H1 (cell line): Measurements from ENCODE around the gene KLHL40. TPM values are rescaled to one million over a fixed set of nuclear protein-coding genes. Genes with fewer than 3 reads are reported as not detected.

ENCODE experiments used
- CTCF ChIA-PET: fragments of 300-600 bp; sonication (Branson Sonifier 250); formaldehyde crosslinking; loops from one replicate; lab custom pipeline; 2021; ENCODE audit not compliant: partially characterized antibody; lab: Charles Lee
- POLR2A ChIA-PET: fragments of 300-600 bp; sonication (Branson Sonifier 250); formaldehyde crosslinking; loops from one replicate; lab custom pipeline; 2021; ENCODE audit warnings: inconsistent platforms; ENCODE audit not compliant: partially characterized antibody; lab: Charles Lee
- DNase-seq, 2 experiments: peaks; one replicate each; pipeline versions ENCODE4 v3.0.0 to v3.0.0-alpha.2; 2010 to 2022; ENCODE audit warnings: low spot score in 2 of 2, low read depth in 1 of 2, mixed read lengths in 1 of 2
- FAIRE-seq: peaks from 2 replicates; lab custom pipeline; 2011; peaks lifted over from hg19 to GRCh38; lab: Jason Lieb, UNC
- H2AFZ ChIP-seq: 2 replicates; pipeline ENCODE4 v1.8.1; 2012; ENCODE audit warnings: low read length, inconsistent platforms
- H2AK5ac ChIP-seq: 2 replicates; pipeline ENCODE4 v1.6.1; 2013; ENCODE audit warnings: low read depth, low read length
- H2BK120ac ChIP-seq: replicated peaks from 2 replicates; pipeline ENCODE3; 2013; ENCODE audit warnings: low read depth, low read length, inconsistent platforms
- H2BK12ac ChIP-seq: 2 replicates; pipeline ENCODE4 v1.6.1; 2013; ENCODE audit warnings: low read depth, low read length
- H2BK15ac ChIP-seq: 2 replicates; pipeline ENCODE4 v1.6.1; 2013; ENCODE audit warnings: low read length
- H2BK20ac ChIP-seq: 2 replicates; pipeline ENCODE4 v1.6.1; 2013; ENCODE audit warnings: low read length
- H2BK5ac ChIP-seq: 2 replicates; pipeline ENCODE4 v1.6.1; 2013; ENCODE audit warnings: low read depth, low read length
- H3K14ac ChIP-seq: 2 replicates; pipeline ENCODE4 v1.6.1; 2013; ENCODE audit warnings: inconsistent platforms; ENCODE audit not compliant: insufficient read length
- H3K18ac ChIP-seq: 2 replicates; pipeline ENCODE4 v1.6.1; 2013; ENCODE audit warnings: low read length; ENCODE audit errors: extremely low read depth
- H3K23ac ChIP-seq: 2 replicates; pipeline ENCODE4 v1.6.1; 2013; ENCODE audit warnings: inconsistent platforms; ENCODE audit not compliant: insufficient read length
- H3K23me2 ChIP-seq: 2 replicates; pipeline ENCODE4 v1.6.1; 2013; ENCODE audit warnings: low read depth, low read length
- H3K27ac ChIP-seq: 2 replicates; pipeline ENCODE4 v1.6.1; 2011; ENCODE audit warnings: low read depth, low read length, inconsistent platforms
- H3K27me3 ChIP-seq, 4 experiments: replicated peaks in 1 of 4; 1 replicate in 1 of 4; 2 replicates in 3 of 4; pipeline versions ENCODE4 v1.6.1 to v1.8.1; 2011 to 2013; ENCODE audit warnings: low read length in 3 of 4, mild to moderate bottlenecking in 3 of 4, inconsistent platforms in 2 of 4, mixed read lengths in 2 of 4, moderate library complexity in 1 of 4; ENCODE audit not compliant: control insufficient read depth in 3 of 4, insufficient read depth in 3 of 4; ENCODE audit errors: extremely low read depth in 1 of 4
- H3K36me3 ChIP-seq, 4 experiments: 2 replicates each; pipeline versions ENCODE4 v1.6.1 to v1.8.1; 2011 to 2013; ENCODE audit warnings: mild to moderate bottlenecking in 4 of 4, low read length in 3 of 4, moderate library complexity in 2 of 4, control low read depth in 1 of 4, inconsistent platforms in 1 of 4; ENCODE audit not compliant: insufficient read depth in 4 of 4, control insufficient read depth in 2 of 4
- H3K4ac ChIP-seq: replicated peaks from 2 replicates; pipeline ENCODE3; 2013; ENCODE audit warnings: low read length, low read depth, mixed read lengths, inconsistent platforms; ENCODE audit not compliant: insufficient read length
- H3K4me1 ChIP-seq, 4 experiments: replicated peaks in 1 of 4; 1 replicate in 1 of 4; 2 replicates in 3 of 4; pipeline versions ENCODE4 v1.6.1 to v1.8.1; 2011 to 2013; ENCODE audit warnings: low read length in 3 of 4, inconsistent platforms in 2 of 4, mixed read lengths in 1 of 4; ENCODE audit not compliant: insufficient read depth in 4 of 4, control insufficient read depth in 3 of 4
- H3K4me2 ChIP-seq, 2 experiments: 2 replicates each; pipeline versions ENCODE4 v1.6.1 to v1.8.1; 2011 to 2013; ENCODE audit warnings: low read depth in 2 of 2, low read length in 2 of 2, control low read depth in 1 of 2, inconsistent platforms in 1 of 2, mild to moderate bottlenecking in 1 of 2; ENCODE audit not compliant: insufficient read depth in 1 of 2
- H3K4me3 ChIP-seq, 4 experiments: fragments of 200-600, 300-600 bp in 1 of 4; sonication (generic), shearing (Covaris generic), sonication (Bioruptor Twin) in 1 of 4; 2 replicates each; pipeline versions ENCODE4 v1.5.1 to v1.8.1; 2011 to 2016; ENCODE audit warnings: low read length in 4 of 4, low read depth in 3 of 4, control low read depth in 2 of 4, inconsistent platforms in 2 of 4, mild to moderate bottlenecking in 2 of 4, mixed read lengths in 1 of 4, moderate library complexity in 1 of 4; ENCODE audit not compliant: insufficient read depth in 2 of 4; ENCODE audit errors: extremely low read depth in 1 of 4
- H3K56ac ChIP-seq: replicated peaks from 2 replicates; pipeline ENCODE3; 2013; ENCODE audit warnings: low read depth, mild to moderate bottlenecking, mixed read lengths, low read length, inconsistent platforms; ENCODE audit not compliant: insufficient read length
- H3K79me1 ChIP-seq: 2 replicates; pipeline ENCODE4 v1.6.1; 2013; ENCODE audit warnings: low read depth, low read length, control low read depth
- H3K79me2 ChIP-seq, 2 experiments: 2 replicates each; pipeline versions ENCODE4 v1.6.1 to v1.8.1; 2012 to 2013; ENCODE audit warnings: low read length in 2 of 2, mild to moderate bottlenecking in 2 of 2, inconsistent platforms in 1 of 2; ENCODE audit not compliant: insufficient read depth in 2 of 2, control insufficient read depth in 1 of 2
- H3K9ac ChIP-seq, 4 experiments: replicated peaks in 1 of 4; 1 replicate in 1 of 4; 2 replicates in 3 of 4; pipeline versions ENCODE4 v1.6.1 to v1.8.1; 2011 to 2013; ENCODE audit warnings: low read depth in 3 of 4, low read length in 3 of 4, control low read depth in 2 of 4, mild to moderate bottlenecking in 2 of 4, moderate library complexity in 2 of 4, inconsistent platforms in 1 of 4; ENCODE audit errors: extremely low read depth in 1 of 4
- H3K9me3 ChIP-seq, 2 experiments: 2 replicates each; pipeline versions ENCODE4 v1.6.1 to v1.8.1; 2012 to 2013; ENCODE audit warnings: mild to moderate bottlenecking in 2 of 2, moderate library complexity in 2 of 2, control low read depth in 1 of 2, inconsistent platforms in 1 of 2, low read depth in 1 of 2, low read length in 1 of 2, mixed read lengths in 1 of 2; ENCODE audit not compliant: insufficient read depth in 2 of 2
- H4K20me1 ChIP-seq, 2 experiments: replicated peaks in 1 of 2; 2 replicates each; pipeline versions ENCODE3 to v1.8.1; 2011 to 2013; ENCODE audit warnings: inconsistent platforms in 2 of 2, low read length in 2 of 2, mild to moderate bottlenecking in 1 of 2; ENCODE audit not compliant: insufficient read depth in 2 of 2, control insufficient read depth in 1 of 2
- H4K5ac ChIP-seq: 2 replicates; pipeline ENCODE4 v1.6.1; 2013; ENCODE audit warnings: low read length, low read depth, mixed read lengths, inconsistent platforms; ENCODE audit not compliant: insufficient read length
- H4K8ac ChIP-seq: 2 replicates; pipeline ENCODE4 v1.8.0; 2013; ENCODE audit warnings: mild to moderate bottlenecking, moderate library complexity, low read length, inconsistent platforms; ENCODE audit not compliant: insufficient read depth; ENCODE audit errors: extremely low read depth
- H4K91ac ChIP-seq: replicated peaks from 2 replicates; pipeline ENCODE3; 2013; ENCODE audit warnings: low read length, mixed read lengths, inconsistent platforms; ENCODE audit not compliant: insufficient read length
- ATF3 ChIP-seq: IDR thresholded peaks from 2 replicates; pipeline ENCODE4 v1.6.1; 2011; ENCODE audit warnings: low read depth, mild to moderate bottlenecking, low read length; ENCODE audit not compliant: insufficient read depth
- CBX8 ChIP-seq: fragments of 300-800, 300-1000 bp; sonication (generic); IDR thresholded peaks from 2 replicates; pipeline ENCODE4 v1.7.1; 2016; ENCODE audit warnings: low read depth, low read length, borderline replicate concordance
- CEBPB ChIP-seq: IDR thresholded peaks from 2 replicates; pipeline ENCODE4 v1.6.1; 2012; ENCODE audit warnings: low read depth, low read length
- CHD1 ChIP-seq: IDR thresholded peaks from 2 replicates; pipeline ENCODE4 v1.6.1; 2012; ENCODE audit warnings: low read depth, low read length, improper control_type of control experiment
- CHD2 ChIP-seq: IDR thresholded peaks from 2 replicates; pipeline ENCODE4 v1.6.1; 2012; ENCODE audit warnings: low read length, improper control_type of control experiment
- CTCF ChIP-seq, 3 experiments: IDR thresholded peaks; 1 replicate in 2 of 3; 2 replicates in 1 of 3; pipeline versions ENCODE4 v1.5.1 to v1.6.1; 2011; ENCODE audit warnings: low read length in 3 of 3, mild to moderate bottlenecking in 3 of 3, inconsistent platforms in 2 of 3, low read depth in 1 of 3, moderate library complexity in 1 of 3; ENCODE audit not compliant: insufficient read depth in 1 of 3; ENCODE audit errors: control extremely low read depth in 1 of 3
- EP300 ChIP-seq, 2 experiments: IDR thresholded peaks; 1 replicate in 1 of 2; 2 replicates in 1 of 2; pipeline ENCODE4 v1.6.1; 2011 to 2012; ENCODE audit warnings: low read depth in 2 of 2, low read length in 2 of 2, mild to moderate bottlenecking in 2 of 2, borderline replicate concordance in 1 of 2, inconsistent platforms in 1 of 2, moderate library complexity in 1 of 2
- KDM5A ChIP-seq: fragments of 200-600 bp; IDR thresholded peaks from 2 replicates; pipeline ENCODE4 v1.7.1; 2012; ENCODE audit warnings: mild to moderate bottlenecking, low read length, inconsistent platforms, mixed read lengths
- NRF1 ChIP-seq: IDR thresholded peaks from 2 replicates; pipeline ENCODE4 v1.6.1; 2011; ENCODE audit warnings: mild to moderate bottlenecking, low read depth, low read length, improper control_type of control experiment
- RAD21 ChIP-seq, 2 experiments: IDR thresholded peaks in 1 of 2; conservative IDR thresholded peaks in 1 of 2; 2 replicates each; pipeline ENCODE4 v1.6.1; 2011; ENCODE audit warnings: low read depth in 2 of 2, low read length in 2 of 2, improper control_type of control experiment in 1 of 2, inconsistent platforms in 1 of 2, mild to moderate bottlenecking in 1 of 2, moderate library complexity in 1 of 2
- SAP30 ChIP-seq: fragments of 300-600 bp; sonication (generic); IDR thresholded peaks from 2 replicates; pipeline ENCODE4 v1.7.1; 2012; ENCODE audit warnings: low read length, moderate library complexity, mild to moderate bottlenecking, inconsistent platforms; ENCODE audit not compliant: insufficient read depth, insufficient replicate concordance
- SIX5 ChIP-seq: IDR thresholded peaks from 2 replicates; pipeline ENCODE4 v1.6.1; 2011; ENCODE audit warnings: mild to moderate bottlenecking, low read depth, low read length
- polyA plus RNA-seq, 7 experiments: library from polyadenylated mRNA; depleted of rRNA in 3 of 7; stranded (reverse) in 5 of 7; unstranded in 2 of 7; fragments of >200 nt in 5 of 7; fragments of 200-250 nt in 2 of 7; gene quantifications; 1 replicate in 5 of 7; 2 replicates in 1 of 7; 4 replicates in 1 of 7; pipeline versions ENCODE4 v1.2.1 to v1.2.3, GENCODE V29; 2011 to 2013; ENCODE audit warnings: missing spikeins in 2 of 7, mixed read lengths in 2 of 7
- total RNA-seq: library from RNA; stranded (reverse); fragmentation: NEBNext Ultra II Directional; extraction: Animal tissue kit (Norgen Biotek cat#: 25700); gene quantifications from 2 replicates; pipeline ENCODE4 v1.2.1, GENCODE V29; 2021

Gene KLHL40
- total and polyA plus RNA-seq, 2 of the 8 experiments (the other 6 are each of a cell fraction or from before 2014, with no cell fraction given) = 0.02 TPM; not detected in 1

- CTCF ChIA-PET = no interaction called here
- H2BK120ac ChIP-seq = no peak overlapping the region
Observed at GRCh38 chr3:42673082-42673481, 12.3 kb upstream of the KLHL40 start.

More at GRCh38 chr3:42673082-42673481, 12.3 kb upstream of the KLHL40 start:
- Histone ChIP-seq H3K36me3 (no peaks in the 10 kb centered on the region), H2AK5ac (no peak overlapping the region), H3K27ac (no peak overlapping the region), H3K4me2 (no peak overlapping the region), H4K91ac (no peak overlapping the region), H2BK20ac (no peak overlapping the region), H2BK15ac (no peak overlapping the region), H3K23ac (no peak overlapping the region), H3K4ac (no peak overlapping the region), H4K20me1 (no peaks in the 10 kb centered on the region), H4K5ac (no peak overlapping the region), H3K79me1 (no peaks in the 10 kb centered on the region), H3K9me3 (peaks cover 2 to 5% of the 10 kb centered on the region in 2 experiments; a peak in 2 of 4 replicates), H2AFZ (no peak overlapping the region), H4K8ac (no peak overlapping the region), H3K18ac (no peak overlapping the region), H2BK5ac (no peak overlapping the region), H3K27me3 (peaks cover 0 to 2% (median 0%) of the 10 kb centered on the region in 4 experiments; a peak in 2 of 7 replicates), H3K56ac (no peak overlapping the region), H3K23me2 (no peaks in the 10 kb centered on the region), H3K4me1 (no peaks in the 10 kb centered on the region; a peak in 1 of 7 replicates), H3K79me2 (no peaks in the 10 kb centered on the region), H3K4me3 (no peak overlapping the region), H3K14ac (no peak overlapping the region), H3K9ac (no peak overlapping the region), H2BK12ac (no peak overlapping the region)
- POLR2A ChIA-PET = no interaction called here
- FAIRE-seq = no peak
- DNase-seq = no peak
- no peak for TF ChIP-seq EP300 (IDR thresholded peaks at IDR 0.05; ENCODE audit: borderline replicate concordance in 1 of 2, low read depth in 2 of 2, low read length in 2 of 2)
- no peak for TF ChIP-seq CTCF (IDR thresholded peaks at IDR 0.05; ENCODE audit: control extremely low read depth in 1 of 3, insufficient read depth in 1 of 3, low read depth in 1 of 3, low read length in 3 of 3)
- TF ChIP-seq CHD2 = no peak
- no peak for TF ChIP-seq KDM5A
- no peak for TF ChIP-seq CHD1
- TF ChIP-seq NRF1 = no peak
- TF ChIP-seq ATF3 = no peak
- TF ChIP-seq RAD21 (IDR thresholded peaks at IDR 0.05 in 1 of 2, conservative IDR thresholded peaks at IDR 0.05 in 1 of 2; ENCODE audit: low read depth in 2 of 2, low read length in 2 of 2) = no peak
- TF ChIP-seq CEBPB = no peak
- no peak for TF ChIP-seq SIX5
- no peak for TF ChIP-seq SAP30
- no peak for TF ChIP-seq CBX8
